HL-60 (cell line): ENCODE data around the gene LRRK1.

Experiments used
- CTCF ChIP-seq: IDR thresholded peaks from one replicate; pipeline ENCODE4 v1.5.1; 2011; ENCODE audit warnings: low read length, control low read depth, inconsistent platforms; ENCODE audit not compliant: insufficient read depth
- SPI1 ChIP-seq: IDR thresholded peaks from 2 replicates; pipeline ENCODE4 v1.6.1; 2012; ENCODE audit warnings: low read depth, mild to moderate bottlenecking, borderline replicate concordance

GRCh38 chr15:101071651-101072050, 152.5 kb downstream of the LRRK1 start:
- TF ChIP-seq CTCF, result no peak
- TF ChIP-seq SPI1, result no peak
